SH-SY5Y (cell line): ENCODE measurements around the gene RMND5A.

Source experiments
- GATA2 ChIP-seq: IDR thresholded peaks from 2 replicates; pipeline ENCODE4 v1.6.1; 2011; ENCODE audit warnings: mild to moderate bottlenecking, low read depth, low read length
- GATA3 ChIP-seq: IDR thresholded peaks from 2 replicates; pipeline ENCODE4 v1.6.1; 2011; ENCODE audit warnings: low read depth, mild to moderate bottlenecking, low read length, moderate library complexity

DNA sequence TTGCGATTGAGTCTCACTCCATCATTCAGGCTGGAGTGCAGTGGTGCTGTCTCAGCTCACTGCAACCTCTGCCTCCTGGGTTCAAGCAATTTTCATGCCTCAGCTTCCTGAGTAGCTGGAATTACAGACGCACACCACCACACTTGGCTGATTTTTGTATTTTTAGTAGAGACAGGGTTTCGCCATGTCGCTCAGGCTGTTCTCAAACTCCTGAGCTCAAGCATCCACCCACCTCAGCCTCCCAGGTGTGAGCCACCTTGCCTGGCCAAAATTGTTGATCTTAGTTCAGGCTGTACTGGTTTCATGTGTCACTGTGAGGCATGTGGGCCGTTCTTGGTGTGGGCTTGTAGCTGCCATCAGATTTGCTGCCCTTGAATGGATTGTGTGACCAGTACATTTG, 52.5 kb downstream of the RMND5A start:
- TF ChIP-seq GATA3 = no peak
- TF ChIP-seq GATA2 = no peak
